K562 (cell line): ENCODE measurements around the gene SCRN1. TPM values are rescaled to one million over a fixed set of nuclear protein-coding genes. Genes with fewer than 3 reads are reported as not detected.

Experiments used
- ATF6 ChIP-seq: sonication (generic); formaldehyde crosslinking; IDR thresholded peaks from 2 replicates; pipeline ENCODE4 v1.4.0; 2020; ENCODE audit warnings: mild to moderate bottlenecking, missing genetic modification reagents
- CBX5 ChIP-seq: IDR thresholded peaks from 2 replicates; pipeline ENCODE4 v1.6.1; 2014; ENCODE audit warnings: low read depth, borderline replicate concordance
- E2F1 ChIP-seq: sonication (generic); formaldehyde crosslinking; IDR thresholded peaks from 2 replicates; pipeline ENCODE4 v1.8.1; 2023; ENCODE audit warnings: mild to moderate bottlenecking, missing genetic modification reagents, moderate library complexity
- ETS2 ChIP-seq: IDR thresholded peaks from 2 replicates; pipeline ENCODE4 v1.6.1; 2016; ENCODE audit warnings: borderline replicate concordance, missing genetic modification characterization, mild to moderate bottlenecking, moderate library complexity, missing compliant biosample characterization; ENCODE audit not compliant: poor library complexity, severe bottlenecking
- HEY1 ChIP-seq: fragments of 250-450 bp; sonication (Bioruptor Pico); IDR thresholded peaks from 2 replicates; pipeline ENCODE4 v1.5.0; 2020; ENCODE audit warnings: mild to moderate bottlenecking, moderate library complexity, borderline replicate concordance
- HMG20A ChIP-seq: fragments of 450-650 bp; formaldehyde crosslinking; conservative IDR thresholded peaks from 2 replicates; pipeline ENCODE4 v1.4.0; 2020; ENCODE audit warnings: mild to moderate bottlenecking, mixed read lengths
- LCOR ChIP-seq: sonication (generic); formaldehyde crosslinking; IDR thresholded peaks from 2 replicates; pipeline ENCODE4 v1.8.0; 2022; ENCODE audit warnings: mild to moderate bottlenecking, missing genetic modification reagents
- NR4A1 ChIP-seq, 2 experiments: fragments of 250-450 bp in 1 of 2; fragments of 450-650 bp in 1 of 2; sonication (Bioruptor Pico) in 1 of 2; IDR thresholded peaks; 2 replicates each; pipeline versions ENCODE4 v1.4.0 to v1.6.1; 2016 to 2020; ENCODE audit warnings: mild to moderate bottlenecking in 2 of 2, missing compliant biosample characterization in 1 of 2, missing genetic modification characterization in 1 of 2, moderate library complexity in 1 of 2
- PCBP2 ChIP-seq: fragments of 200-400 bp; formaldehyde crosslinking; IDR thresholded peaks from 2 replicates; pipeline ENCODE4 v1.6.1; 2018; ENCODE audit warnings: low read length, low read depth, mild to moderate bottlenecking, moderate library complexity; ENCODE audit not compliant: poor library complexity, severe bottlenecking
- SIRT6 ChIP-seq: IDR thresholded peaks from one replicate; pipeline ENCODE4 v1.6.1; 2012; ENCODE audit warnings: low read depth, mild to moderate bottlenecking, control low read depth, inconsistent platforms, low read length, moderate library complexity
- SLC30A9 ChIP-seq: fragments of 250-450 bp; sonication (Bioruptor Pico); IDR thresholded peaks from 2 replicates; pipeline ENCODE4 v1.8.0; 2022; ENCODE audit warnings: mild to moderate bottlenecking, moderate library complexity
- SNIP1 ChIP-seq: fragments of 450-650 bp; IDR thresholded peaks from 2 replicates; pipeline ENCODE4 v1.7.1; 2017; ENCODE audit warnings: low read depth, mild to moderate bottlenecking
- ZBTB8A ChIP-seq: fragments of 450-650 bp; IDR thresholded peaks from 2 replicates; pipeline ENCODE4 v1.6.1; 2018; ENCODE audit warnings: mild to moderate bottlenecking, moderate library complexity; ENCODE audit not compliant: partially characterized antibody
- ZFP30 ChIP-seq: fragments of 250-450 bp; sonication (Bioruptor Pico); IDR thresholded peaks from 2 replicates; pipeline ENCODE4 v1.8.0; 2022; ENCODE audit warnings: moderate library complexity, mild to moderate bottlenecking, inconsistent platforms, borderline replicate concordance
- ZNF146 ChIP-seq: IDR thresholded peaks from one replicate; pipeline ENCODE4 v1.6.1; 2018; ENCODE audit warnings: missing compliant biosample characterization; ENCODE audit not compliant: unreplicated experiment
- ZNF165 ChIP-seq: fragments of 250-450 bp; sonication (Bioruptor Pico); IDR thresholded peaks from 2 replicates; pipeline ENCODE4 v1.4.0; 2020; ENCODE audit warnings: borderline replicate concordance
- ZNF444 ChIP-seq: fragments of 250-450 bp; sonication (Bioruptor Pico); IDR thresholded peaks from 2 replicates; pipeline ENCODE4 v1.4.0; 2020; ENCODE audit warnings: mild to moderate bottlenecking, moderate library complexity
- ZNF778 ChIP-seq: fragments of 450-650 bp; formaldehyde crosslinking; IDR thresholded peaks from 2 replicates; pipeline ENCODE4 v1.4.0; 2020; ENCODE audit warnings: mild to moderate bottlenecking, moderate library complexity
- polyA plus RNA-seq, 8 experiments: library from polyadenylated mRNA; depleted of rRNA in 4 of 8; stranded (reverse) in 5 of 8; unstranded in 3 of 8; fragments of >200 nt; fragmentation: Nextera tagmentation in 2 of 8; fragmentation: Illumina TruSeq in 1 of 8; extraction: Ambion mirVana in 2 of 8; extraction: Trizol in 1 of 8; gene quantifications; 2 replicates each; pipeline versions ENCODE4 v1.2.1 to v1.2.3, GENCODE V29; 2011 to 2014; ENCODE audit warnings: inconsistent platforms in 1 of 8, missing spikeins in 1 of 8
- total RNA-seq, 7 experiments: library from RNA; depleted of rRNA in 6 of 7; stranded (reverse); fragments of >200 nt in 6 of 7; fragmentation: Illumina TruSeq in 2 of 7; extraction: Trizol in 2 of 7; gene quantifications; 2 replicates each; pipeline versions ENCODE4 v1.2.1 to v1.2.3, GENCODE V29; 2011 to 2021; ENCODE audit warnings: low replicate concordance in 1 of 7
- TF ChIP-seq, protein P1 (sequence below): fragments of 450-650 bp; conservative IDR thresholded peaks from 2 replicates; pipeline ENCODE4 v1.6.1; 2016; ENCODE audit warnings: missing genetic modification characterization, low read depth, mild to moderate bottlenecking, missing compliant biosample characterization, moderate library complexity

The SCRN1 gene
- total and polyA plus RNA-seq, 9 of the 15 experiments (the other 6 are each of a cell fraction or from before 2014, with no cell fraction given), result 0.13 to 1.4 (median 0.20) TPM

GRCh38 chr7:30026229-30027064, 36.8 kb upstream of the SCRN1 start, which contains the start of gene FKBP14 (continued):
- TF ChIP-seq ATF6 (CRISPR knock-in tag) (no peak), LCOR (CRISPR knock-in tag) (peak; percentile 99), ZFP30 (CRISPR knock-in tag) (no peak), ZNF165 (CRISPR knock-in tag) (no peak), E2F1 (CRISPR knock-in tag) (no peak), SNIP1 (no peak), ZBTB8A (no peak), HMG20A (CRISPR knock-in tag) (no peak), SLC30A9 (no peak), SIRT6 (no peak), ZNF444 (CRISPR knock-in tag) (no peak), PCBP2 (no peak), ZNF146 (no peak), HEY1 (no peak), ZNF778 (no peak), CBX5 (no peak), NR4A1 (CRISPR knock-in tag; IDR thresholded peaks at IDR 0.05) (no peak), NR4A1 (tag; IDR thresholded peaks at IDR 0.05) (no peak), ETS2 (no peak)
- TF ChIP-seq, protein P1, sequence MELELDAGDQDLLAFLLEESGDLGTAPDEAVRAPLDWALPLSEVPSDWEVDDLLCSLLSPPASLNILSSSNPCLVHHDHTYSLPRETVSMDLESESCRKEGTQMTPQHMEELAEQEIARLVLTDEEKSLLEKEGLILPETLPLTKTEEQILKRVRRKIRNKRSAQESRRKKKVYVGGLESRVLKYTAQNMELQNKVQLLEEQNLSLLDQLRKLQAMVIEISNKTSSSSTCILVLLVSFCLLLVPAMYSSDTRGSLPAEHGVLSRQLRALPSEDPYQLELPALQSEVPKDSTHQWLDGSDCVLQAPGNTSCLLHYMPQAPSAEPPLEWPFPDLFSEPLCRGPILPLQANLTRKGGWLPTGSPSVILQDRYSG (tag), result no peak
